Measurements from ENCODE around the gene DCST2. TPM values are rescaled to one million over a fixed set of nuclear protein-coding genes. Genes with fewer than 3 reads are reported as not detected.

Gene DCST2
- total and polyA plus RNA-seq, 2 of the 8 experiments (the other 6 are each of a cell fraction or from before 2014, with no cell fraction given): 0.43 to 2.1 TPM

GRCh38 chr1:155032886-155033285, 695 bp downstream of the DCST2 start:
- Histone ChIP-seq H2BK20ac (ENCODE audit: low read length) (no peak overlapping the region), H3K4ac (replicated peaks; ENCODE audit: insufficient read length, low read depth, low read length) (no peak overlapping the region), H3K56ac (replicated peaks; ENCODE audit: insufficient read length, low read depth, low read length) (no peak overlapping the region), H3K79me1 (ENCODE audit: low read depth, low read length) (no peaks in the 10 kb centered on the region), H3K23ac (ENCODE audit: insufficient read length) (no peak overlapping the region), H4K20me1 (replicated peaks in 1 of 2; ENCODE audit: control insufficient read depth in 1 of 2, insufficient read depth in 2 of 2, low read length in 2 of 2) (no peaks in the 10 kb centered on the region), H2BK12ac (ENCODE audit: low read depth, low read length) (no peak overlapping the region), H3K14ac (ENCODE audit: insufficient read length) (no peak overlapping the region), H3K9me3 (ENCODE audit: insufficient read depth in 2 of 2, low read depth in 1 of 2, low read length in 1 of 2) (no peaks in the 10 kb centered on the region), H3K4me3 (ENCODE audit: extremely low read depth in 1 of 4, insufficient read depth in 2 of 4, low read depth in 3 of 4, low read length in 4 of 4) (no peak overlapping the region), H3K36me3 (ENCODE audit: control insufficient read depth in 2 of 4, insufficient read depth in 4 of 4, low read length in 3 of 4) (no peaks in the 10 kb centered on the region), H3K18ac (ENCODE audit: extremely low read depth, low read length) (no peak overlapping the region), H3K4me2 (ENCODE audit: insufficient read depth in 1 of 2, low read depth in 2 of 2, low read length in 2 of 2) (no peak overlapping the region), H2AFZ (ENCODE audit: low read length) (no peak overlapping the region), H3K9ac (replicated peaks in 1 of 4; ENCODE audit: extremely low read depth in 1 of 4, low read depth in 3 of 4, low read length in 3 of 4) (no peak overlapping the region), H3K27me3 (replicated peaks in 1 of 4; ENCODE audit: control insufficient read depth in 3 of 4, extremely low read depth in 1 of 4, insufficient read depth in 3 of 4, low read length in 3 of 4) (0 out of 7 replicates have a peak, but pooled peaks cover 0 to 2% (median 0%) of the 10 kb centered on the region in 4 experiments), H2BK15ac (ENCODE audit: low read length) (no peak overlapping the region), H4K91ac (replicated peaks; ENCODE audit: insufficient read length, low read length) (no peak overlapping the region), H3K23me2 (ENCODE audit: low read depth, low read length) (no peaks in the 10 kb centered on the region), H3K79me2 (ENCODE audit: control insufficient read depth in 1 of 2, insufficient read depth in 2 of 2, low read length in 2 of 2) (no peaks in the 10 kb centered on the region), H3K27ac (ENCODE audit: low read depth, low read length) (no peak overlapping the region), H4K5ac (ENCODE audit: insufficient read length, low read depth, low read length) (no peak overlapping the region), H2BK120ac (replicated peaks; ENCODE audit: low read depth, low read length) (no peak overlapping the region), H3K4me1 (replicated peaks in 1 of 4; ENCODE audit: control insufficient read depth in 3 of 4, insufficient read depth in 4 of 4, low read length in 3 of 4) (no peaks in the 10 kb centered on the region; a peak in 1 of 7 replicates), H4K8ac (ENCODE audit: extremely low read depth, insufficient read depth, low read length) (peak overlapping the region; percentile 25; the same call in 1 of the 2 replicates), H2AK5ac (ENCODE audit: low read depth, low read length) (no peak overlapping the region), H2BK5ac (ENCODE audit: low read depth, low read length) (no peak overlapping the region)
- TF ChIP-seq ZNF274 (IDR thresholded peaks at IDR 0.05; ENCODE audit: borderline replicate concordance, extremely low read depth, low read length) (no peak), EGR1 (IDR thresholded peaks at IDR 0.05; ENCODE audit: borderline replicate concordance, low read depth, low read length) (no peak), PHF8 (conservative IDR thresholded peaks at IDR 0.05; ENCODE audit: low read depth, low read length) (no peak), USF2 (IDR thresholded peaks at IDR 0.05; ENCODE audit: low read length) (no peak)
- TF ChIP-seq, protein P1, sequence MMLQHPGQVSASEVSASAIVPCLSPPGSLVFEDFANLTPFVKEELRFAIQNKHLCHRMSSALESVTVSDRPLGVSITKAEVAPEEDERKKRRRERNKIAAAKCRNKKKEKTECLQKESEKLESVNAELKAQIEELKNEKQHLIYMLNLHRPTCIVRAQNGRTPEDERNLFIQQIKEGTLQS (IDR thresholded peaks at IDR 0.05; ENCODE audit: insufficient read depth, low read depth, low read length): no peak
- 92% methylated on average over 11 of the region's 12 CpGs; no CpG with 5 or more reads in 1 of the 2 experiments for WGBS, 2 experiments (ENCODE audit: extremely low coverage in 1 of 2, insufficient coverage in 1 of 2, insufficient read length in 1 of 2, insufficient replicate concordance in 2 of 2, low coverage in 1 of 2, low lambda C conversion rate in 2 of 2, missing lambda C conversion rate in 1 of 2)
- FAIRE-seq (no peak), DNase-seq (ENCODE audit: low read depth in 1 of 2, low spot score in 2 of 2) (no peak)
- CTCF ChIA-PET (ENCODE audit: partially characterized antibody): interaction anchor here (0.9 to 9.5 kb wide), 8 partner anchors 11 to 52 kb away, joined by 3 to 76 read pairs (median 8); partner anchors contain the start of gene ADAM15
- POLR2A ChIA-PET (ENCODE audit: partially characterized antibody): interaction anchor here (0.7 to 8.8 kb wide), 4 partner anchors 9 to 96 kb away, joined by 3 to 60 read pairs (median 5); partner anchors contain the start of gene PMVK

Measured in H1 (cell line).